Endothelial cell of umbilical vein (primary cell): ENCODE measurements around the gene CAMK2N2. TPM values are rescaled to one million over a fixed set of nuclear protein-coding genes. Genes with fewer than 3 reads are reported as not detected.

Experiments
- BruUV-seq: library from RNA; stranded (reverse); fragments of 400-500 nt; replicated peaks from 2 replicates; lab custom pipeline; 2021; lab: Mats Ljungman, UMichigan
- CTCF ChIA-PET: fragments of 300-600, 350-600 bp; sonication (Branson Sonifier 250); formaldehyde crosslinking; loops from one replicate; lab custom pipeline; 2021; ENCODE audit warnings: antibody characterized with exemption, inconsistent platforms; lab: Charles Lee
- POLR2A ChIA-PET: fragments of 300-600, 350-600 bp; sonication (Branson Sonifier 250); formaldehyde crosslinking; loops from one replicate; lab custom pipeline; 2021; ENCODE audit warnings: antibody characterized with exemption, inconsistent platforms; lab: Charles Lee
- DNase-seq: peaks from one replicate; pipeline ENCODE4 v3.0.0-alpha.2; 2011; ENCODE audit warnings: low read depth, low spot score
- FAIRE-seq: peaks from 2 replicates; lab custom pipeline; 2011; peaks lifted over from hg19 to GRCh38; lab: Jason Lieb, UNC
- H2AFZ ChIP-seq: 2 replicates; pipeline ENCODE4 v1.6.0; 2012; ENCODE audit warnings: low read depth, low read length, control low read depth, inconsistent platforms
- H3K27ac ChIP-seq: 2 replicates; pipeline ENCODE4 v1.5.1; 2011; ENCODE audit warnings: low read depth, mild to moderate bottlenecking, control low read depth, low read length, moderate library complexity; ENCODE audit not compliant: insufficient read depth
- H3K27me3 ChIP-seq, 2 experiments: 2 replicates each; pipeline versions ENCODE4 v1.6.0 to v1.6.1; 2011; ENCODE audit warnings: low read length in 2 of 2, mixed read lengths in 1 of 2; ENCODE audit not compliant: control insufficient read depth in 2 of 2, insufficient read depth in 2 of 2
- H3K36me3 ChIP-seq, 2 experiments: 2 replicates in 1 of 2; 3 replicates in 1 of 2; pipeline ENCODE4 v1.5.1; 2011; ENCODE audit warnings: low read length in 2 of 2, mild to moderate bottlenecking in 1 of 2, moderate library complexity in 1 of 2; ENCODE audit not compliant: control insufficient read depth in 2 of 2, insufficient read depth in 2 of 2; ENCODE audit errors: extremely low read depth in 1 of 2
- H3K4me1 ChIP-seq: 3 replicates; pipeline ENCODE4 v1.5.1; 2011; ENCODE audit warnings: mild to moderate bottlenecking, low read length; ENCODE audit not compliant: control insufficient read depth, insufficient read depth; ENCODE audit errors: extremely low read depth
- H3K4me2 ChIP-seq: 2 replicates; pipeline ENCODE4 v1.6.1; 2011; ENCODE audit warnings: low read length, control low read depth, mixed read lengths; ENCODE audit not compliant: insufficient read depth
- H3K4me3 ChIP-seq, 3 experiments: fragments of 200-600 bp in 1 of 3; sonication (generic), shearing (Covaris generic) in 1 of 3; replicated peaks in 1 of 3; 2 replicates each; pipeline ENCODE4 v1.5.1; 2011 to 2016; ENCODE audit warnings: control low read depth in 3 of 3, low read length in 3 of 3, mild to moderate bottlenecking in 2 of 3, inconsistent platforms in 1 of 3, low read depth in 1 of 3, moderate library complexity in 1 of 3; ENCODE audit not compliant: insufficient read depth in 1 of 3
- H3K79me2 ChIP-seq: 2 replicates; pipeline ENCODE4 v1.6.0; 2012; ENCODE audit warnings: low read length, inconsistent platforms; ENCODE audit not compliant: control insufficient read depth, insufficient read depth
- H3K9ac ChIP-seq: replicated peaks from 2 replicates; pipeline ENCODE3; 2011; ENCODE audit warnings: low read length, control low read depth; ENCODE audit not compliant: insufficient read depth; ENCODE audit errors: extremely low read depth
- H3K9me1 ChIP-seq: replicated peaks from 3 replicates; pipeline ENCODE4 v1.6.0; 2011; ENCODE audit warnings: mild to moderate bottlenecking, low read length; ENCODE audit not compliant: control insufficient read depth, insufficient read depth; ENCODE audit errors: extremely low read depth
- H3K9me3 ChIP-seq: replicated peaks from 2 replicates; pipeline ENCODE4 v1.5.1; 2012; ENCODE audit warnings: low read length, inconsistent platforms; ENCODE audit not compliant: control insufficient read depth, insufficient read depth
- H4K20me1 ChIP-seq: replicated peaks from 2 replicates; pipeline ENCODE3; 2011; ENCODE audit warnings: mild to moderate bottlenecking, low read length; ENCODE audit not compliant: control insufficient read depth, insufficient read depth; ENCODE audit errors: extremely low read depth
- CTCF ChIP-seq, 2 donors: IDR thresholded peaks; 1 replicate in 1 of 2; 2 replicates in 1 of 2; pipeline ENCODE4 v1.5.1; 2011; ENCODE audit warnings: low read length in 2 of 2, mild to moderate bottlenecking in 2 of 2, moderate library complexity in 2 of 2, control low read depth in 1 of 2, inconsistent platforms in 1 of 2, low read depth in 1 of 2; ENCODE audit not compliant: insufficient read depth in 1 of 2; ENCODE audit errors: extremely low read depth in 1 of 2
- EZH2 ChIP-seq: IDR thresholded peaks from 2 replicates; pipeline ENCODE4 v1.6.1; 2012; ENCODE audit warnings: borderline replicate concordance, low read depth, mild to moderate bottlenecking, moderate library complexity, low read length, inconsistent platforms; ENCODE audit not compliant: severe bottlenecking
- FOS ChIP-seq: IDR thresholded peaks from 2 replicates; pipeline ENCODE4 v1.6.1; 2011; ENCODE audit warnings: mild to moderate bottlenecking, low read length, moderate library complexity, borderline replicate concordance; ENCODE audit not compliant: insufficient read depth
- GATA2 ChIP-seq: IDR thresholded peaks from 2 replicates; pipeline ENCODE4 v1.7.0; 2011; ENCODE audit warnings: low read depth, mild to moderate bottlenecking, moderate library complexity, mixed read lengths, low read length; ENCODE audit not compliant: insufficient read length, insufficient read depth
- JUN ChIP-seq: IDR thresholded peaks from 2 replicates; pipeline ENCODE4 v1.6.1; 2011; ENCODE audit warnings: borderline replicate concordance, low read depth; ENCODE audit not compliant: insufficient read length, insufficient read depth
- MAX ChIP-seq: IDR thresholded peaks from 2 replicates; pipeline ENCODE4 v1.6.1; 2011; ENCODE audit not compliant: insufficient read depth, insufficient read length
- MYC ChIP-seq: IDR thresholded peaks from one replicate; pipeline ENCODE4 v1.6.1; 2011; ENCODE audit warnings: mild to moderate bottlenecking, low read depth, low read length
- POLR2A ChIP-seq: IDR thresholded peaks from 2 replicates; pipeline ENCODE4 v1.6.1; 2012; ENCODE audit warnings: low read depth, mild to moderate bottlenecking, control low read depth, low read length
- POLR2AphosphoS5 ChIP-seq: IDR thresholded peaks from 2 replicates; pipeline ENCODE4 v1.6.1; 2012; ENCODE audit warnings: low read depth, mild to moderate bottlenecking, control low read depth, low read length, moderate library complexity; ENCODE audit not compliant: insufficient read depth
- dilution Hi-C: fragments of 300-500 bp; cut with MboI; formaldehyde crosslinking; loops from one replicate; pipeline ENCODE4 v1.15.0; 2019; ENCODE audit warnings: low sequenced_read_pairs; ENCODE audit not compliant: extremely low pct_ligation_motif_present
- intact Hi-C: fragments of 100-400 bp; cut with micrococcal nuclease; formaldehyde crosslinking; loops from one replicate; pipeline ENCODE4 v1.10.0; 2022
- polyA plus RNA-seq, 4 experiments: library from polyadenylated mRNA; depleted of rRNA in 3 of 4; stranded (reverse) in 3 of 4; unstranded in 1 of 4; fragments of >200 nt; gene quantifications; 2 replicates each; pipeline versions ENCODE4 v1.2.1 to v1.2.3, GENCODE V29; 2011 to 2012; ENCODE audit warnings: missing spikeins in 1 of 4
- total RNA-seq: library from RNA; stranded (reverse); gene quantifications from 2 replicates; pipeline ENCODE4 v1.2.3, GENCODE V29; 2021

The CAMK2N2 gene
- total and polyA plus RNA-seq, 2 donors (not counting 3 experiments of a cell fraction or from before 2014, with no cell fraction given) = 0.11 TPM; not detected in 1

DNA sequence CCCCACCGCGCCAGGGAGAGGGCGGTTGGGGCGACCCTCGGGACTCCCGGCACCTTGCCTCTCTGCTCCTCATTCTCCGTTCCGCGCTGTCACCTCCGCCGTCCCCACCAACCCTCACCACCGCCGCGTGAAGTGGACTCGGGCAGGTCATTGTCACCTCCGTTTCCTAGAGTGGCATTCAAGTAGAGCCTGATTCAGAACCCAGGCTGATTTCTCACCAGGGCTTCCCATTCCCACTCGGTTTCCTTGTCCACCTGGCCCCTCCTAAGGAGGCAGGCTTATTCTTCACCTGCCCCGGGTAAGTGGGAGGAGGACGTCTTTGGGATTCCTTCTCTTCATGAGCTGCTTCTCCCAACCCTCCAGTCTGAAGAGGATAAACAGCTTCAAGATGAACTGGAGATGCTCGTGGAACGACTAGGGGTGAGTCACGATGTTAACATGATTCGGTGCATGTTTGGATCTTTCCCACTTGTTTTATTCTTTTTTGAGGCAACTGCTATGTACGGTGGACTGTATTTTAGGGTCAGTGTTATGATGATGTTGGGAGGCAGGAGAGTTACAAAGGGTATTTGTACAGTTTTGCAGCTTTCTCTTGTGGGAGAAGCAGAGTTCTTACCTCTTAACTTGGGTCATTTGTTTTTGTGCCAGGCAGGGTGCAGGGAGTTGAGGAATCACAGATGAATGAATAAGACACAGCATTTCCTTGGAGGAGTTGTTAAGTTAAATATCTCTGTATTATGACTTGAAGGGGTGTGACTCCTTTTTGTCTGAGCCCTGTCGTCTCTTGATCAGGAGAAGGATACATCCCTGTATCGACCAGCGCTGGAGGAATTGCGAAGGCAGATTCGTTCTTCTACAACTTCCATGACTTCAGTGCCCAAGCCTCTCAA is 38.4 kb upstream of the CAMK2N2 start:
- Histone ChIP-seq H3K9ac (peak overlapping the region; percentile 90), H4K20me1 (no peaks in the 10 kb centered on the region), H3K4me3 (peak overlapping the region; percentile 71 to 89 (median 88)), H2AFZ (no peak overlapping the region), H3K27me3 (peaks cover 0 to 3% of the 10 kb centered on the region in 2 experiments), H3K27ac (peak overlapping the region; percentile 70), H3K4me2 (peak overlapping the region; percentile 87), H3K36me3 (peaks cover 27 to 31% of the 10 kb centered on the region in 2 experiments), H3K9me1 (no peaks in the 10 kb centered on the region), H3K79me2 (peaks cover 51% of the 10 kb centered on the region), H3K4me1 (peaks cover 13% of the 10 kb centered on the region), H3K9me3 (no peaks in the 10 kb centered on the region)
- POLR2A ChIA-PET = no interaction called here
- TF ChIP-seq POLR2AphosphoS5 = peak; percentile 39
- no peak for TF ChIP-seq GATA2
- CTCF ChIA-PET = interaction anchor here (1.0 to 1.5 kb wide), 3 partner anchors 12 to 404 kb away, joined by 3 to 4 read pairs (median 4); no protein-coding TSS in a partner anchor
- dilution Hi-C loops = no loop called here
- TSS peak; percentile 95 for BruUV-seq
- FAIRE-seq (no peak), DNase-seq (peak; percentile 67)
- intact Hi-C loops = loop anchor here (1.0 to 2.0 kb wide), 5 partner anchors 15 to 125 kb away; partner anchors contain the start of genes AP2M1, EEF1AKMT4 and EIF4G1

DNA sequence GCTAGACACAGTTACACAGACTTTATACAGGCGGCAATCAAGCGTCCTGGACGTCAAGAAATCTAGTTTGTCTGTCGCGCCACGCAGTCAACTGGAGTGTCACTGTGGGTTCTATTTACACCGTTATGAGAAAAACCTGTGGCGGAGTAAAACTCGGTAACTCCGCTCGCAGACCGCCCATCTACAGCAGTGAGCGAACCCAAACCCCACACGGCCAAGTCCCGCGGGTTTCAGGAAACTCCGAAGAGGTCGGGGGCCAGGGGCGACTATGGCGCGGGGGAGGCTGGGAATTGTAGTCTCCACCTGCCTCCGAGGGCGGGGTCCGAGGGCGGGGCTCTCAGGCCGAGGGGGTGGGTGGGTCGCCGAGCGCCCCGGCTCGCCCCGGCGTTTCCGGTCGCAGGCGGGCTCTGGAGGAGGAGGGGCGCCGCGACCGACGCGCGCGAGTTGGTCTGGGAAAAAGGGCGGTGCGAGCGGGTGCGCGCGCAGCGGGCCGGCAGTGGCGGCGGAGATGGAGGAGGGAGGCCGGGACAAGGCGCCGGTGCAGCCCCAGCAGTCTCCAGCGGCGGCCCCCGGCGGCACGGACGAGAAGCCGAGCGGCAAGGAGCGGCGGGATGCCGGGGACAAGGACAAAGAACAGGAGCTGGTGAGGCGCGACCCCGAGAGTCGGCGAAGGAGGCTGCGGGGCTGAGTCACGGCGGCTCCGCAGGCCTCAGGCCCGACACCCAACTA is 37.6 kb upstream of the CAMK2N2 start, which contains the start of gene PSMD2:
Gene PSMD2 (plus strand): TSS at position 483 of the 729 bp plus-strand sequence. CDS start 26 bp downstream, at position 509.
- no peaks in the 10 kb centered on the region for H3K9me1 ChIP-seq
- H3K4me1 ChIP-seq = peaks cover 13% of the 10 kb centered on the region
- H3K9ac ChIP-seq = peak within 1 kb of the TSS; percentile 90
- CTCF ChIA-PET = interaction anchor here (1.0 to 1.4 kb wide), 2 partner anchors 39 to 403 kb away, joined by 3 to 4 read pairs; no protein-coding TSS in a partner anchor
- H4K20me1 ChIP-seq = no peaks in the 10 kb centered on the region
- intact Hi-C loops (loop anchor here (1.0 to 2.0 kb wide), 5 partner anchors 15 to 125 kb away; partner anchors contain the start of genes AP2M1, EEF1AKMT4 and EIF4G1), dilution Hi-C loops (no loop called here)
- no TSS peak for BruUV-seq
- POLR2A ChIA-PET = no interaction called here
- no peaks in the 10 kb centered on the region for H3K9me3 ChIP-seq
- H3K4me3 ChIP-seq = peak within 1 kb of the TSS; percentile 71 to 89 (median 88)
- H3K27ac ChIP-seq = peak within 1 kb of the TSS; percentile 70
- peak within 1 kb of the TSS; percentile 90 for H3K4me2 ChIP-seq
- H2AFZ ChIP-seq = peak within 1 kb of the TSS; percentile 99
- TF ChIP-seq POLR2AphosphoS5 (peak; percentile 87), MAX (no peak), FOS (no peak), POLR2A (peak; percentile 85), EZH2 (no peak), CTCF (IDR thresholded peaks at IDR 0.05; ENCODE audit: extremely low read depth in 1 of 2, insufficient read depth in 1 of 2, low read depth in 1 of 2, low read length in 2 of 2) (no peak), MYC (no peak), GATA2 (no peak), JUN (no peak)
- H3K27me3 ChIP-seq = peaks cover 0 to 3% of the 10 kb centered on the region in 2 experiments
- H3K36me3 ChIP-seq = peaks cover 22 to 24% of the 10 kb centered on the region in 2 experiments
- DNase-seq = peak; percentile 96
- peaks cover 46% of the 10 kb centered on the region for H3K79me2 ChIP-seq
- peak; percentile 94 for FAIRE-seq
